NCI-H345 treated with DMSO at 0.1 percent for 48 hours (cell line): Measurements from ENCODE around the gene RAB31.
A peak's percentile ranks its signal among the peaks of the same experiment; 100 is the strongest.

Experiments used
- DNase-seq: peaks from one replicate; lab custom pipeline; 2025; ENCODE audit not compliant: unreplicated experiment; lab: John Stamatoyannopoulos, UW

The RAB31 gene

GRCh38 chr18:9712130-9712577, 4.1 kb downstream of the RAB31 start:
- DNase-seq: no peak

GRCh38 chr18:9712611-9713010, 4.5 kb downstream of the RAB31 start:
- DNase-seq: no peak

GRCh38 chr18:9714266-9715087, 6.4 kb downstream of the RAB31 start:
- DNase-seq: no peak

GRCh38 chr18:9715088-9715343, 6.9 kb downstream of the RAB31 start:
- DNase-seq: no peak

GRCh38 chr18:9715978-9716774, 8.1 kb downstream of the RAB31 start:
- DNase-seq: no peak

GRCh38 chr18:9716780-9717563, 8.9 kb downstream of the RAB31 start:
- DNase-seq: no peak

GRCh38 chr18:9719421-9719981, 11.4 kb downstream of the RAB31 start:
- DNase-seq: peak; percentile 39

GRCh38 chr18:9720327-9720726, 12.2 kb downstream of the RAB31 start:
- no peak for DNase-seq

GRCh38 chr18:9721893-9722550, 13.9 kb downstream of the RAB31 start:
- DNase-seq: no peak

- DNase-seq: no peak
Observed at GRCh38 chr18:9722691-9723090, 14.6 kb downstream of the RAB31 start.

GRCh38 chr18:9724797-9725585, 16.9 kb downstream of the RAB31 start:
- no peak for DNase-seq

GRCh38 chr18:9726175-9726574, 18.1 kb downstream of the RAB31 start:
- DNase-seq: no peak

- DNase-seq: no peak
Observed at GRCh38 chr18:9726936-9727335, 18.8 kb downstream of the RAB31 start.

GRCh38 chr18:9730786-9731185, 22.7 kb downstream of the RAB31 start:
- no peak for DNase-seq

- no peak for DNase-seq
Observed at GRCh38 chr18:9731380-9731779, 23.3 kb downstream of the RAB31 start.

GRCh38 chr18:9732031-9732430, 23.9 kb downstream of the RAB31 start:
- no peak for DNase-seq

GRCh38 chr18:9734189-9734588, 26.1 kb downstream of the RAB31 start:
- no peak for DNase-seq

GRCh38 chr18:9735238-9735637, 27.1 kb downstream of the RAB31 start:
- no peak for DNase-seq

- DNase-seq: no peak
Observed at GRCh38 chr18:9735879-9736278, 27.8 kb downstream of the RAB31 start.

- DNase-seq: no peak
Observed at GRCh38 chr18:9736286-9736835, 28.3 kb downstream of the RAB31 start.
